HEK293T (cell line): Measurements from ENCODE around the gene PCDHB5.
"Not testable (repeated sequence)": the region's sequence is repeated elsewhere in the genome, so short reads cannot be mapped to it uniquely, and the experiment has no call there.

ENCODE experiments used
- CTCF ChIA-PET: fragments of 350-600 bp; formaldehyde crosslinking; extraction: SDS; loops from one replicate; lab custom pipeline; 2021; ENCODE audit warnings: antibody characterized with exemption, inconsistent platforms; lab: Yijun Ruan, JAX
- POLR2A ChIA-PET: fragments of 350-600 bp; formaldehyde crosslinking; extraction: SDS; loops from one replicate; lab custom pipeline; 2020; ENCODE audit warnings: antibody characterized with exemption, inconsistent platforms; lab: Yijun Ruan, JAX
- DNase-seq: peaks from one replicate; pipeline ENCODE4 v3.0.0; 2012; ENCODE audit warnings: mixed read lengths; ENCODE audit errors: extremely low spot score
- ARNT ChIP-seq: fragments of 450-650 bp; IDR thresholded peaks from 2 replicates; pipeline ENCODE4 v1.6.1; 2017; ENCODE audit warnings: mild to moderate bottlenecking
- BHLHE40 ChIP-seq: fragments of 450-650 bp; IDR thresholded peaks from 2 replicates; pipeline ENCODE4 v1.6.1; 2016; ENCODE audit warnings: mild to moderate bottlenecking, moderate library complexity, borderline replicate concordance
- CTBP1 ChIP-seq: fragments of 450-650 bp; IDR thresholded peaks from 2 replicates; pipeline ENCODE4 v1.6.1; 2016; ENCODE audit warnings: borderline replicate concordance
- ELF4 ChIP-seq: fragments of 450-650 bp; IDR thresholded peaks from 2 replicates; pipeline ENCODE4 v1.6.1; 2017; ENCODE audit warnings: antibody characterized with exemption
- FOXA1 ChIP-seq: fragments of 450-650 bp; IDR thresholded peaks from 2 replicates; pipeline ENCODE4 v1.6.1; 2016; ENCODE audit warnings: mild to moderate bottlenecking
- FOXK2 ChIP-seq: fragments of 450-650 bp; IDR thresholded peaks from 2 replicates; pipeline ENCODE4 v1.6.1; 2016; ENCODE audit warnings: mild to moderate bottlenecking
- FOXM1 ChIP-seq: fragments of 450-650 bp; IDR thresholded peaks from 2 replicates; pipeline ENCODE4 v1.6.1; 2017; ENCODE audit warnings: mild to moderate bottlenecking, borderline replicate concordance
- HDGF ChIP-seq: fragments of 450-650 bp; IDR thresholded peaks from 2 replicates; pipeline ENCODE4 v1.6.1; 2017; ENCODE audit warnings: antibody characterized with exemption, borderline replicate concordance
- L3MBTL2 ChIP-seq: fragments of 450-650 bp; conservative IDR thresholded peaks from 2 replicates; pipeline ENCODE4 v1.6.1; 2016; ENCODE audit warnings: mild to moderate bottlenecking
- LEF1 ChIP-seq: fragments of 450-650 bp; IDR thresholded peaks from 2 replicates; pipeline ENCODE4 v1.6.1; 2017; ENCODE audit warnings: mild to moderate bottlenecking, borderline replicate concordance
- NFRKB ChIP-seq: fragments of 450-650 bp; IDR thresholded peaks from 2 replicates; pipeline ENCODE4 v1.6.1; 2016; ENCODE audit warnings: mild to moderate bottlenecking, moderate library complexity
- PKNOX1 ChIP-seq: fragments of 450-650 bp; IDR thresholded peaks from 2 replicates; pipeline ENCODE4 v1.6.1; 2016
- SP1 ChIP-seq: fragments of 450-650 bp; IDR thresholded peaks from 2 replicates; pipeline ENCODE4 v1.6.1; 2017
- SUZ12 ChIP-seq: fragments of 450-650 bp; IDR thresholded peaks from 2 replicates; pipeline ENCODE4 v1.6.1; 2016; ENCODE audit warnings: mild to moderate bottlenecking
- TARDBP ChIP-seq: fragments of 450-650 bp; IDR thresholded peaks from 2 replicates; pipeline ENCODE4 v1.6.1; 2016
- ZNF384 ChIP-seq: fragments of 450-650 bp; IDR thresholded peaks from 2 replicates; pipeline ENCODE4 v1.6.1; 2016

Gene PCDHB5

GRCh38 chr5:141155540-141156374 lies 20.8 kb downstream of the PCDHB5 start:
- CTCF ChIA-PET = interaction anchor here (0.5 to 0.6 kb wide), 3 partner anchors 14 to 105 kb away, joined by 3 read pairs; no protein-coding TSS in a partner anchor
- no peak for TF ChIP-seq SUZ12
- TF ChIP-seq FOXA1 = no peak
- TF ChIP-seq LEF1 = no peak
- no peak for TF ChIP-seq HDGF
- TF ChIP-seq PKNOX1 = no peak
- no peak for TF ChIP-seq ELF4
- TF ChIP-seq TARDBP = no peak
- no peak for TF ChIP-seq CTBP1
- no peak for TF ChIP-seq ARNT
- no peak for TF ChIP-seq L3MBTL2
- no peak for TF ChIP-seq NFRKB
- no peak for TF ChIP-seq BHLHE40
- TF ChIP-seq ZNF384 = no peak
- TF ChIP-seq FOXM1 = no peak
- no peak for TF ChIP-seq FOXK2
- TF ChIP-seq SP1 = no peak
- no peak for DNase-seq
- POLR2A ChIA-PET = no interaction called here

GRCh38 chr5:141157356-141157755 lies 22.4 kb downstream of the PCDHB5 start:
- DNase-seq, CTCF ChIA-PET: not testable (repeated sequence)

GRCh38 chr5:141157901-141158300 lies 22.9 kb downstream of the PCDHB5 start:
- DNase-seq, POLR2A ChIA-PET, CTCF ChIA-PET: not testable (repeated sequence)

More at GRCh38 chr5:141157356-141157755, 22.4 kb downstream of the PCDHB5 start:
- POLR2A ChIA-PET = not testable (repeated sequence)

- no peak for TF ChIP-seq SUZ12
- TF ChIP-seq FOXK2 = no peak
- TF ChIP-seq PKNOX1 = no peak
- no peak for TF ChIP-seq BHLHE40
- no peak for TF ChIP-seq ARNT
- no peak for TF ChIP-seq ELF4
- no peak for TF ChIP-seq SP1
- DNase-seq = peak; percentile 19
- ChIA-PET CTCF (interaction anchor here (1.3 kb wide), 1 partner anchor 303 kb away, joined by 4 read pairs; no protein-coding TSS in a partner anchor), POLR2A (no interaction called here)
Measured at GRCh38 chr5:141172381-141173204, 37.6 kb downstream of the PCDHB5 start, which contains the start of gene PCDHB7. PCDHB7 (plus strand) TSS chr5:141172644; CDS start chr5:141172836, 192 bp downstream.

GRCh38 chr5:141174291-141175104 lies 39.5 kb downstream of the PCDHB5 start:
- CTCF ChIA-PET, POLR2A ChIA-PET, DNase-seq: not testable (repeated sequence)

GRCh38 chr5:141175933-141176332 lies 40.9 kb downstream of the PCDHB5 start:
- ChIA-PET CTCF (no interaction called here), POLR2A (no interaction called here)
- no peak for TF ChIP-seq ZNF384
- no peak for TF ChIP-seq PKNOX1
- no peak for TF ChIP-seq FOXK2
- no peak for TF ChIP-seq NFRKB
- no peak for TF ChIP-seq HDGF
- no peak for TF ChIP-seq L3MBTL2
- TF ChIP-seq LEF1 = no peak
- no peak for TF ChIP-seq FOXA1
- TF ChIP-seq FOXM1 = no peak
- TF ChIP-seq SUZ12 = no peak
- TF ChIP-seq SP1 = no peak
- TF ChIP-seq ARNT = no peak
- TF ChIP-seq ELF4 = no peak
- no peak for DNase-seq

- CTCF ChIA-PET = interaction anchor here (1.6 kb wide), 1 partner anchor 347 kb away, joined by 4 read pairs; no protein-coding TSS in a partner anchor
- POLR2A ChIA-PET = not testable (repeated sequence)
- DNase-seq = peak; percentile 13
Measured at GRCh38 chr5:141177577-141178191, 42.7 kb downstream of the PCDHB5 start, which contains the start of gene PCDHB8. PCDHB8 (plus strand) TSS chr5:141177790; CDS start chr5:141178035, 245 bp downstream.

GRCh38 chr5:141179371-141179770 lies 44.4 kb downstream of the PCDHB5 start:
- DNase-seq, POLR2A ChIA-PET, CTCF ChIA-PET: not testable (repeated sequence)

GRCh38 chr5:141179876-141180275 lies 44.9 kb downstream of the PCDHB5 start:
- DNase-seq, CTCF ChIA-PET, POLR2A ChIA-PET: not testable (repeated sequence)
